Stimulated activated CD8-positive, alpha-beta memory T cell treated with anti-CD3 and anti-CD28 coated beads, Interleukin-7, amount 100 ng/mL, for 4 hours (primary cell): ENCODE data around the gene GDPD5.

Experiments used
- DNase-seq, 2 donors: peaks; one replicate each; pipeline ENCODE4 v3.0.0-alpha.2; 2020; ENCODE audit warnings: low read depth in 2 of 2

The GDPD5 gene

DNA sequence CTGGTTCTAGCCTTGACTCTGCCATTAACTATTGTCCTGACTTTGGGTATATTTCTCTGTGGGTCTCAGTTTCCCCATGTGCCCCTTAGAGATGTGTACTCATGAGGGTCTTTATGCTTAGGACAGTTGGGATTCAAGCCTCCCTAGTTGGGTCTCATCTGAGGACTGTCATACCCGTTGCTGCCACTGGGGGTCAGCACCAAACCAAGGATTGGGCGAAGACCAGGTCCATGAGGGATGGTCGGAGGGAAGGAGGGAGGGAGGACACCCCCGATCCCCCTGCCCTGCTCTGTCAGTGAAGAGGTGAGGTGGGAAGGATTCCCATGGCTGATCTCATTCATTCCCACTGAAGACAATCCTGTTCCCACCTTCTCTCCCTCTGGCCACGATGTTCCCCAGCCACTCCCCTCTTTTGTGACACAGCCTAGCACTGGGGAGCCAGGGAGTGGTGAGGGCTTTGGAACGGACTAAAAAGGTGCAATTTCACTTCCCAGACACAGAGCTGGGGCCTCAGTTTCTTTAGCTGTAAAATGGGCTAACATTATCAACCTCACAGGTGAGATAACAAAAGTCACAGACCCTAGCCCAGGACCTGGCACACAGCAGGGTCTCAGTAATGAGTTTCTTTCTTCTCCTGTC lies 80.3 kb downstream of the GDPD5 start:
- DNase-seq: peak; percentile 47 to 50

DNA sequence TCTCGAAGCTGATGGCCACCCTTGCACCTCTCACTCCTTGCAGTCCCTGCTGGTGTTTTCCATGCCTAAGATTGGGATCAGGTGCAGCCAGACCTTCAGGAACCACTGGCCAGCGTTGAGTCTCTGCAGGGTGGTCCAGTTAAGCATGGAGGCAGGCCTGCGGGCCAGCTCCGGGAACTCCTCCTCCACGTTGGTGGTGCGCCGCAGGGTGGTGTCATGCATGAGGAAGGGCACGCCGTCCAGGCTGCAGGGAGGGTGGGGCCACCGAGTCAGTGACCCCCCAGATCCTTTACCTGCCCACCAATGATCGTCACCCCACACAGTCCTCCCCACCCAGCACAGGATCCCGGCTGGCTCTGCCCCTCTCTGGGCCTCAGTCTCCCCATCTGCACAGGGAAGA lies 82.7 kb downstream of the GDPD5 start:
- no peak for DNase-seq

DNA sequence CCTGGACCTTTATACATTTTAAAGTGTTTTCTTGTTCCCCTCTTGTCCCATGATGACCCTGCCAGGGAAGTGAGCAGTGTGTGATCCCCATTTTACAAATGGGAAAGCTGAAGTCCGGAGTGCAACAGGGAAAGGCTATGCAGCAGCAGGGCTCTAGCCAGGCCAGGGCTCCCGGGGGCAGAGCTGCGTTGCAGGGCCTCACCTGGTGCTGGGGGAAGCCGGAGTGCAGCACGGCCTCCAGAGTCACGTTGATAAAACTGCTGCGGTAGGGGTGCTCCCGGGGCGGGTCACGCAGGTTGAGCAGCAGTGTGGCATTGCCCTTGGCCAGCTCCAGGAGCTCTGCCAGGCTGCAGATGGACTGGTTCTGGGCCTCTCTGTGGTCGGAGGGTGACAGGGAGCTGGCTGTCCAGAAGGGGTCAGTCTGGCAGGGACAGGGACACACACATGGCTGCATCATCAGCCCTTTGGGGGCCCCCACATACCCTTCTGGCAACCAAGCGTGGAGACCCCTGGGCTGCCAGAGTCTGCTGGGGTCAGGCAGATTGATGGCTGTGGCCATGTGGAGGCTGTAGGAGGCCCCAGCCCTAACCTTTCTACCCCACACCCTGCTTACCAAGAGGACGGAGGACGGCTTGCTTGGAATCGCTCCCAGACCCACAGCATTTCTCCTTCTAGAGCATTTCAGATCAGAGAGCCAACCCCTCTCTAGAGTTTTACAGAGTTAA lies 83.4 kb downstream of the GDPD5 start:
- no peak for DNase-seq

- no peak for DNase-seq
These were observed 84.0 kb downstream of the GDPD5 start for GRCh38 chr11:75441804-75442132.

GRCh38 chr11:75440960-75441803 lies 84.6 kb downstream of the GDPD5 start:
- DNase-seq: no peak

DNA sequence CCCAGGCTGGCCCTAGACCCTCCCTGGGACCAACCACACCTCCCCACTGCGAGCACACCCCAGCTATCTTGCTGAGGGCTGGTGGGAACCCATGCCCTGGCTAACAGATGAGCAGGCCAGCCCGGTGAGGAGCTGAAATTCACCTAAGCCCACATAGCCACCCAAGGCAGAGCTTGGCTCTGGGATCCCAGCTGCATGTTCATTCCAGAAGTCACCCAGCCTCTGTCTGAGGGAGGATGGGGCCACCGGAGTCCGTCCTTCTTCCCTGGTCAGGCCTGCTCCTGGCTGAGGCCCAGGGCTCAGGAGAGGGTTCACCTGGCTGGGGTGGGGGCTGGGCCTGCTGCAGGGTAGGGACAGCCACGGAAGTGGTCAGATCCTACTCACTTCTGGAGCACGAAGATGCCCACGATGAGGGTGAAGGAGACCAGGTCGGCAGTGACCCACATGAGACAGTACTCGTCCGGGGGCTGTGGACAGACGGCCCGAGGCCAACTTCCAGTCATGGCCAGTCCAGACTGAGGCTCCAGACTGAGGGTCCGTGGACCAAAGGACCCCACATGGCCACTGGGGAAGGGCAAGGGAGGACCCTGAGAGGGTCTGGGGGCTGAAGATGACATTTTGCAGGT lies 86.1 kb downstream of the GDPD5 start:
- DNase-seq: no peak

- no peak for DNase-seq
These were observed 86.7 kb downstream of the GDPD5 start for GRCh38 chr11:75439026-75439425.

DNA sequence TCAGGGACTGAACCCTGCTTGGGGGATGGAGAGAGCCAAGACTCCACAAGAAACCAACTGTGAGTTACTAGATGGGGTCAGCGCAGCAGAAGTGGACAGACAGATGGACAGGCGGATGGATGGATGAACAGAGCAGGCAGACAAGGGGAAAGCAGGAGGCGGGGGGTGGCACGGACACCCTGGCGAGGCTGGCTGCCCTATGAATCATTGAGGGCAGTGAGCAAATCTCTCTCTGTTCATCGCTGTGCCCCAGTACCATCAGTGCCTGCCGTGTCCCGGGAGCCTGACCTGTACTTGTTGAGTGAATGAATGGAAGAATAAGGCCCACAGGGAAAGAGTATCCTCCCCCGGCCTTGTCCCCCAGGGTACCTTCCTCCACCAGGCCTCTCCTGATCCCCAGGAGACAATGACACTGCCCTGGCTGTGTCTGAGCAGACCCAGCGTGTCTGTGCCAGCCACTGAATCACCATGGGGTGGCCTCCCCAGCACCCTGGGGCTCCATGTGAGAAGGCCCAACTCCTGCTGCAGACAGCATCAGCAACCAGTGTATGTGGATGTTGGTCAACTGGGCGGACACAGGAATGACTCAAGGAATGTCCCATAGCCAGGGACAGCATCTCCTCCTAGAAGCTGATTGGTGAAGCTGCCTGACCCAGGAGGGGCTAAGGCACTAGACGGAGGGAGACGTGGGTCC lies 87.6 kb downstream of the GDPD5 start:
- no peak for DNase-seq

- no peak for DNase-seq
These were observed 88.9 kb downstream of the GDPD5 start for GRCh38 chr11:75436806-75437205.

- no peak for DNase-seq
These were observed 90.2 kb downstream of the GDPD5 start for GRCh38 chr11:75435571-75435925.

DNA sequence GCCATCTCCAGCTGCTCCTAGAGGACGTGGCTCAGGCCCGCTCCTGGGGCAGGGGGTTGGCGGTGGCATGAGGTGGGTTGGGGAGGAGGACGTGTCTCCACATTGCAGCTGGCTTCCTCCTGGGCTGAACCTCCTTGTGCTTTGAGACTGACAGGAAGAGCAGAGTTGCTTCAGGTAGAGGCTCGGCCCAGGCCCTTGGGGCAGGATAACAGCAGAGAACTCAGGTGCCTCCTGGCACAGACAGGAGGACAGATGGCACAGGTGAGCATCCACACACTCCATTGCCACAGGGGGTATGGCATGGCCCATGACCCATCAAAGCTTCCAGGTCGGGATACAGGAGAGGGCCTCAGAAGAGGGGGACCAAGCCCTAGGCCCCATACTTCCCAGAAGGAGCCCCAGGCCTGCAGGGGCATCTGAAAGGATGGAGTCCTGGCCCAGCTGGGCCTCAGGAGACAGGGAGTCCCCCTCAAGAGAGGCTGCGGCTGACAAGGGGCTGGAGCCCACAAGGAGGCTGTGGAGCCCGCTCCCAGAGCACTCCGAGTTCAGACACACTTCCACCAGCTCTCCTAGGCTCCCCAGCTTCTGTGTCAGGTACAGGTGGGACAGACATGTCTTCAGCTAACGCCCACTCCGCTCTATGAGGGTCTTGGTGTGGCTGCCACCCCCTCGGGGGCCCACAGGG lies 90.7 kb downstream of the GDPD5 start:
- DNase-seq: no peak

GRCh38 chr11:75434051-75434450 lies 91.7 kb downstream of the GDPD5 start:
- DNase-seq: no peak

DNA sequence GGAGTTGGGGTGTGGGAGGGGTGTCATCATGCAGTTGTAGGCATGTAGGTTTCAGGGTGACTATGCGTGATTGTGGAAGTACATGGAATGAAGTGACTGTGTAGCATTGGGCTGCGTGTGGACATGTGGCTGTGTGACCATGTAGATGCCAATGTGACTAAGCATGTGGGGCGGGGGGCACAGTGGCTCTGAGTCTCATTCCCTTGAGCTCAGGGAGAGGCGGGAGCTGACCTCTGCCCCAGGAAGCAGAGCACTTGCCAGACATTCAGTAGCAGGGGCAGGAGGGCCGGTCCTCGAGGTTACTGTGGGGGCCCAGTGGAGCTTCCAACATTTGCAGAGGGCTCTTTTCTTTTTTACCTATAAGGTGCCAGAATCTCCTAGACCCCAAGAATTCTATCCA lies 92.3 kb downstream of the GDPD5 start:
- no peak for DNase-seq

DNA sequence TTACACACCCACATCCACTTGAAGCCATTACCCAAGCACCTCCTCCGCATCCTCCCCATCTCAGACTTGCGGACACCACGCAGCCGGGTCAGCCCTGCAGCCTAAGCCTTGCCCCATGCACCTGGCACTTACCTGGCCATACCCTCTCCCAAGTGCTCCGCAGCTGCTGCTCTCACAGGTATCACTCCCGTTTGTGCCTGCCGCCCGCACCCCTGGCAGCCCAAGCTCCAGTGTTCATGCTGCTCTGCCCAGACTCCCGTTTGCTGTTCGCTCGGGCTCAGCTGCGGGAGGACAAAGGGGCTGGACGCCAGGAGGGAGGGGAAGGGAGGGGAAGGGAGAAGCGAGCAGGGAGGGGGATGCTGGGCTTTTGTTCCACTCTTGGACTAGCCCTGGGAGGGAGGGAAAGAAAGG lies 92.8 kb downstream of the GDPD5 start, which contains the start of gene KLHL35:
Gene KLHL35, minus strand, starts transcription at position 293 of the 411 bp plus-strand sequence. CDS start 2,574 bp downstream, outside the sequence.
- no peak for DNase-seq

GRCh38 chr11:75431533-75432525 lies 93.9 kb downstream of the GDPD5 start:
- DNase-seq: no peak

- DNase-seq: no peak
These were observed 94.8 kb downstream of the GDPD5 start for GRCh38 chr11:75430714-75431532.

DNA sequence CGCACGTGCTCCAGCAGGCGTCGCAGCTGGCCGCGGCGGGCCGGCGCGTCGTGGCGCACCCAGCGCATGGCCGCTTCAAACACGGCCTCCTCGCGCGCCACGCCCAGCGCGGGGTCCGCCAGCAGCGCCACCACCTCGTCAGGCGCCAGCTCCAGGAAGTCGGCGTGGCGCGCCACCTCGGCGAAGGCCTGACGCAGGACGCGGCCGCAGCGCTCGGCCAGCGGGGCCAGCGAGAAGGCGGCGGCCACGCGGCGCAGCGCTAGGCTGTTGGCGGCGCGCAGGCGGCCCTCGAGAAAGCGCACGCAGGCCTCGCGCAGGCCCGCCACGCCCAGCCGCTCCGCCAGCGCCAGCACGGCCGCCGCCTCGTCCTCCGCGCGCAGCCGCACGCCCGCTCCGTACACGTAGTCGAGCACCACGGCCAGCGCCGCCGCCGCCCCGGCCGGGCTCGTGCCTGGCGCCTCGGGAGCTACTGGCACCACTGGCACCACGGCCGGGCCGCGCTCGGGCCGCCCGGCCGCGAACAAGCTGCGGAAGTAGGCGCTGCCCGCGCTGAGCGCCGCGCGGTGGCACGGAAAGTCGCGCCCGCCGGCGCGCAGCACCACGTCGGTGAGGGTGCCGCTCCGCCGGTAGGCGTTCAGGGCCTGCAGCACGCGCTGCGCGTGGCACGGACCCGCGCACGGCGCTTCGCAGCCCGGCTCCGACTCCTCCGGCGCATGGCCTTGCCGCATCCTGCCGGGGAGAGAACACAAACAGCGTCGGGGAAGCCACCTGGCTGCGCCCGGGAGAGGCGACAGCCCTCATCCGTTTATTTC lies 95.6 kb downstream of the GDPD5 start:
- peak; percentile 12 to 59 for DNase-seq

DNA sequence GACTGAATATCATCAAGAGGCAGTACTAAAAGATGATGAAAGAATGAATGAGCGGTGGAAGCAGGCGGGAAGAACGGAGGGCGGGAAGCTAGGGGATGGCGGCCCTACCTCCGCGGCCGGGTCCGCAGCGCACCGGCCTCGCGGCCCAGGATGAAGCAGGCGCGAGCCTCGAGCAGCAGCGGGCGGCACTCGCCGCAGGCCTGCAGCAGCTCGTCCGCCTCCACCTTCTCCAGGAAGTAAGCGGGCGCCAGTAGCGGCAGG lies 96.2 kb downstream of the GDPD5 start:
- DNase-seq: no peak
